Measurements from ENCODE around the gene CARS1. TPM values are rescaled to one million over a fixed set of nuclear protein-coding genes. Genes with fewer than 3 reads are reported as not detected.

CARS1 gene
- total and polyA plus RNA-seq, 10 of the 15 experiments (the other 5 are each of a cell fraction or from before 2014, with no cell fraction given): 7.8 to 60.6 (median 45.7) TPM

GRCh38 chr11:3018596-3018995 lies 38.6 kb downstream of the CARS1 start (continued):
- TF ChIP-seq HDGF (IDR thresholded peaks at IDR 0.05): no peak
- no peak for TF ChIP-seq NR2C1 (IDR thresholded peaks at IDR 0.05)
- no peak for TF ChIP-seq KAT2A (conservative IDR thresholded peaks at IDR 0.05; ENCODE audit: control insufficient read depth, low read depth, low read length)
- TF ChIP-seq TBL1XR1 (IDR thresholded peaks at IDR 0.05; ENCODE audit: low read depth, low read length): no peak
- TF ChIP-seq NFIC (IDR thresholded peaks at IDR 0.05; ENCODE audit: low read depth, low read length): no peak
- no peak for TF ChIP-seq BCL3 (IDR thresholded peaks at IDR 0.05; ENCODE audit: borderline replicate concordance, insufficient read depth, low read depth, low read length, poor library complexity, severe bottlenecking)
- TF ChIP-seq RELA (IDR thresholded peaks at IDR 0.05; ENCODE audit: borderline replicate concordance, partially characterized antibody): no peak
- TF ChIP-seq MEF2B (IDR thresholded peaks at IDR 0.05; ENCODE audit: partially characterized antibody, poor library complexity, severe bottlenecking): no peak
- no peak for TF ChIP-seq POLR2AphosphoS5 (IDR thresholded peaks at IDR 0.05; ENCODE audit: low read length)
- no peak for TF ChIP-seq REST (IDR thresholded peaks at IDR 0.05; ENCODE audit: low read depth, low read length)
- no peak for TF ChIP-seq SRF (IDR thresholded peaks at IDR 0.05; ENCODE audit: low read depth in 2 of 2, low read length in 2 of 2)
- no peak for TF ChIP-seq ZNF274 (IDR thresholded peaks at IDR 0.05; ENCODE audit: insufficient read depth, insufficient read length)
- TF ChIP-seq SP1 (IDR thresholded peaks at IDR 0.05; ENCODE audit: low read depth, low read length): no peak
- no peak for TF ChIP-seq PAX5 (IDR thresholded peaks at IDR 0.05; ENCODE audit: borderline replicate concordance, low read depth, low read length)

All from GM12878 (cell line).